GM21529 (cell line): ENCODE results near the gene POLA2.

Experiments used
- ATAC-seq: cut with Tn5 transposase; IDR thresholded peaks from one replicate; pipeline ENCODE4 v1.9.1; 2021; ENCODE audit not compliant: unreplicated experiment

The POLA2 gene

GRCh38 chr11:65279741-65280440 is 18.1 kb downstream of the POLA2 start:
- ATAC-seq: no peak

GRCh38 chr11:65280646-65281045 is 18.9 kb downstream of the POLA2 start:
- no peak for ATAC-seq

- ATAC-seq: no peak
Measured at GRCh38 chr11:65286686-65287085, 24.9 kb downstream of the POLA2 start.

- no peak for ATAC-seq
Measured at GRCh38 chr11:65287601-65288000, 25.8 kb downstream of the POLA2 start.

GRCh38 chr11:65288706-65289536 is 27.2 kb downstream of the POLA2 start:
- ATAC-seq: no peak

- ATAC-seq: no peak
Measured at GRCh38 chr11:65290448-65291165, 28.8 kb downstream of the POLA2 start.

- no peak for ATAC-seq
Measured at GRCh38 chr11:65291613-65292012, 29.9 kb downstream of the POLA2 start.

GRCh38 chr11:65292890-65293289 is 31.1 kb downstream of the POLA2 start:
- no peak for ATAC-seq

- ATAC-seq: no peak
Measured at GRCh38 chr11:65293909-65294381, 32.2 kb downstream of the POLA2 start.

GRCh38 chr11:65295001-65295400 is 33.2 kb downstream of the POLA2 start:
- no peak for ATAC-seq

- no peak for ATAC-seq
Measured at GRCh38 chr11:65295571-65296341, 34.0 kb downstream of the POLA2 start.

GRCh38 chr11:65297026-65297672 is 35.4 kb downstream of the POLA2 start:
- ATAC-seq: no peak

GRCh38 chr11:65298131-65298535 is 36.4 kb downstream of the POLA2 start:
- no peak for ATAC-seq

GRCh38 chr11:65298655-65299179 is 37.0 kb downstream of the POLA2 start:
- ATAC-seq: no peak

GRCh38 chr11:65300621-65301275 is 39.0 kb downstream of the POLA2 start:
- no peak for ATAC-seq

- no peak for ATAC-seq
Measured at GRCh38 chr11:65301491-65302329, 39.9 kb downstream of the POLA2 start.

- ATAC-seq: no peak
Measured at GRCh38 chr11:65303555-65303954, 41.8 kb downstream of the POLA2 start.

- no peak for ATAC-seq
Measured at GRCh38 chr11:65304110-65304509, 42.3 kb downstream of the POLA2 start.

GRCh38 chr11:65304613-65305012 is 42.9 kb downstream of the POLA2 start:
- ATAC-seq: no peak
